Measurements from ENCODE around the gene HNRNPA0.

GRCh38 chr5:137734331-137734730 lies 19.8 kb downstream of the HNRNPA0 start:
- no peak for TF ChIP-seq REST (IDR thresholded peaks at IDR 0.05; ENCODE audit: low read depth)
- no peak for TF ChIP-seq FOXM1 (IDR thresholded peaks at IDR 0.05; ENCODE audit: borderline replicate concordance, low read depth)
- TF ChIP-seq YY1 (IDR thresholded peaks at IDR 0.05; ENCODE audit: low read depth), result no peak
- TF ChIP-seq MAX (IDR thresholded peaks at IDR 0.05), result no peak
- TF ChIP-seq EP300 (IDR thresholded peaks at IDR 0.05; ENCODE audit: borderline replicate concordance), result no peak
- no peak for TF ChIP-seq CEBPB (IDR thresholded peaks at IDR 0.05)
- TF ChIP-seq RAD21 (IDR thresholded peaks at IDR 0.05; ENCODE audit: low read depth), result no peak
- no peak for TF ChIP-seq TAF1 (IDR thresholded peaks at IDR 0.05; ENCODE audit: low read depth)
- TF ChIP-seq CREB1 (IDR thresholded peaks at IDR 0.05; ENCODE audit: low read depth), result no peak
- no peak for TF ChIP-seq EGR1 (IDR thresholded peaks at IDR 0.05)
- no peak for TF ChIP-seq TCF12 (IDR thresholded peaks at IDR 0.05; ENCODE audit: low read depth)
- no peak for TF ChIP-seq NFIC (IDR thresholded peaks at IDR 0.05)
- no peak for TF ChIP-seq TEAD4 (IDR thresholded peaks at IDR 0.05)
- TF ChIP-seq USF1 (IDR thresholded peaks at IDR 0.05), result no peak
